Prostate gland (tissue), 2 donors: ENCODE results near the gene SUFU. TPM values are rescaled to one million over a fixed set of nuclear protein-coding genes. Genes with fewer than 3 reads are reported as not detected.

Source experiments
- DNase-seq: peaks from one replicate; pipeline ENCODE4 v3.0.0-alpha.2; 2019; ENCODE audit warnings: low spot score
- H3K27ac ChIP-seq, 2 donors: fragments of 200-600 bp; sonication (generic); 2 replicates each; pipeline ENCODE4 v1.5.1; 2017 to 2019
- H3K27me3 ChIP-seq: fragments of 200-600 bp; sonication (generic); replicated peaks from 2 replicates; pipeline ENCODE4 v1.5.1; 2019; ENCODE audit not compliant: insufficient read depth
- H3K36me3 ChIP-seq, 2 donors: fragments of 200-600 bp; sonication (generic); 1 replicate in 1 of 2; 2 replicates in 1 of 2; pipeline versions ENCODE4 v1.5.1 to v1.8.1; 2017 to 2019
- H3K4me1 ChIP-seq: fragments of 200-600 bp; sonication (generic); replicated peaks from 2 replicates; pipeline ENCODE4 v1.5.1; 2019
- H3K4me3 ChIP-seq, 2 donors: fragments of 200-600 bp; sonication (generic); 2 replicates each; pipeline ENCODE4 v1.5.1; 2017 to 2019
- H3K9me3 ChIP-seq: fragments of 200-600 bp; sonication (generic); 2 replicates; pipeline ENCODE4 v1.5.1; 2017
- CTCF ChIP-seq, 4 experiments: fragments of 200-600 bp in 2 of 4; fragments of 450-650 bp in 2 of 4; sonication (generic) in 2 of 4; IDR thresholded peaks; 1 replicate in 3 of 4; 2 replicates in 1 of 4; pipeline ENCODE4 v1.5.1; 2016 to 2019; ENCODE audit warnings: antibody characterized with exemption in 4 of 4, mild to moderate bottlenecking in 2 of 4, moderate library complexity in 2 of 4
- POLR2A ChIP-seq: fragments of 450-650 bp; IDR thresholded peaks from one replicate; pipeline ENCODE4 v1.6.1; 2016; ENCODE audit warnings: antibody characterized with exemption, mild to moderate bottlenecking
- POLR2AphosphoS5 ChIP-seq: sonication (generic); formaldehyde crosslinking; IDR thresholded peaks from one replicate; pipeline ENCODE4 v1.6.1; 2017; ENCODE audit warnings: antibody characterized with exemption
- WGBS: methylation state at CpG from one replicate; pipeline ENCODE4 v1.1.5; 2018; 5-methylcytosine and 5-hydroxymethylcytosine counted together
- intact Hi-C: fragments of 100-400 bp; cut with DNase I; formaldehyde crosslinking; loops from one replicate; pipeline ENCODE4 v1.14.2; 2022
- total RNA-seq, 2 donors: library from RNA; depleted of rRNA; stranded (reverse); fragments of >200 nt; gene quantifications; one replicate each; pipeline ENCODE4 v1.1.0, GENCODE V29; 2016

Gene SUFU
- total RNA-seq, 2 donors from 2014 or later: 17.4 to 20.4 TPM

- 32% methylated on average over 7 of the region's 7 CpGs for WGBS
- peak overlapping the region; percentile 97 to 99 for H3K27ac ChIP-seq
- peak overlapping the region; percentile 83 to 87 for H3K4me3 ChIP-seq
- no peaks in the 10 kb centered on the region for H3K27me3 ChIP-seq
- H3K4me1 ChIP-seq: peaks cover 35% of the 10 kb centered on the region
- no peaks in the 10 kb centered on the region for H3K9me3 ChIP-seq
- no peaks in the 10 kb centered on the region for H3K36me3 ChIP-seq
- TF ChIP-seq POLR2AphosphoS5 (no peak), CTCF (IDR thresholded peaks at IDR 0.05) (no peak), POLR2A (no peak)
- DNase-seq: no peak
- intact Hi-C loops: loop anchor here (5.0 kb wide), 1 partner anchor 65 kb away; the partner anchor contains the start of genes ARL3 and SFXN2
Observed at GRCh38 chr10:102647443-102648268, 143.9 kb downstream of the SUFU start.

GRCh38 chr10:102648269-102648888, 144.6 kb downstream of the SUFU start:
- intact Hi-C loops: loop anchor here (5.0 kb wide), 1 partner anchor 64 kb away; the partner anchor contains the start of genes ARL3 and SFXN2
- Histone ChIP-seq H3K4me1 (peaks cover 35% of the 10 kb centered on the region), H3K9me3 (no peaks in the 10 kb centered on the region), H3K27ac (peak overlapping the region; percentile 97 to 99), H3K27me3 (no peaks in the 10 kb centered on the region), H3K36me3 (no peaks in the 10 kb centered on the region), H3K4me3 (peak overlapping the region in 1 of 2 donors; percentile 9)
- no peak for TF ChIP-seq POLR2AphosphoS5
- no peak for TF ChIP-seq CTCF (IDR thresholded peaks at IDR 0.05)
- TF ChIP-seq POLR2A: no peak
- DNase-seq: no peak
- 16% methylated on average over 12 of the region's 12 CpGs for WGBS

- 15% methylated on average over 24 of the region's 25 CpGs for WGBS
- Histone ChIP-seq H3K36me3 (no peaks in the 10 kb centered on the region), H3K27me3 (no peaks in the 10 kb centered on the region), H3K4me1 (peaks cover 35% of the 10 kb centered on the region), H3K4me3 (peak overlapping the region in 1 of 2 donors; percentile 15), H3K9me3 (no peaks in the 10 kb centered on the region), H3K27ac (peak overlapping the region; percentile 68 to 71)
- intact Hi-C loops: loop anchor here (5.0 kb wide), 1 partner anchor 63 kb away; the partner anchor contains the start of genes ARL3 and SFXN2
- TF ChIP-seq CTCF (IDR thresholded peaks at IDR 0.05): no peak
- TF ChIP-seq POLR2AphosphoS5: peak; percentile 36
- peak; percentile 48 for DNase-seq
Observed at GRCh38 chr10:102648889-102649796, 145.4 kb downstream of the SUFU start.

- 46% methylated on average over 12 of the region's 12 CpGs for WGBS
Observed at GRCh38 chr10:102649797-102650654, 146.3 kb downstream of the SUFU start.

More at GRCh38 chr10:102649797-102650654, 146.3 kb downstream of the SUFU start:
- no peak for DNase-seq
- Histone ChIP-seq H3K36me3 (peaks cover under 1 to 7% of the 10 kb centered on the region in 2 donors), H3K9me3 (no peaks in the 10 kb centered on the region), H3K4me1 (peaks cover 35% of the 10 kb centered on the region), H3K27me3 (no peaks in the 10 kb centered on the region), H3K4me3 (peak overlapping the region in 1 of 2 donors; percentile 15), H3K27ac (peak overlapping the region; percentile 68 to 71)
- TF ChIP-seq POLR2A: no peak
- no peak for TF ChIP-seq POLR2AphosphoS5
- no peak for TF ChIP-seq CTCF (IDR thresholded peaks at IDR 0.05)
- intact Hi-C loops: loop anchor here (5.0 kb wide), 1 partner anchor 62 kb away; the partner anchor contains the start of genes ARL3 and SFXN2
